Mesothelial cell of epicardium (in vitro differentiated cells): ENCODE measurements around the gene CCDC195. TPM values are rescaled to one million over a fixed set of nuclear protein-coding genes. Genes with fewer than 3 reads are reported as not detected.

Experiments
- DNase-seq, 2 experiments: peaks; one replicate each; pipeline ENCODE4 v3.0.0; 2021; ENCODE audit warnings: low spot score in 2 of 2; ENCODE audit not compliant: unreplicated experiment in 2 of 2
- H3K27ac Mint-ChIP-seq: 2 replicates; pipeline ENCODE4 v1.8.0; 2021; ENCODE audit warnings: mixed read lengths
- H3K27me3 Mint-ChIP-seq: 2 replicates; pipeline ENCODE4 v1.8.0; 2021; ENCODE audit warnings: low read depth, mixed read lengths
- H3K36me3 Mint-ChIP-seq: 2 replicates; pipeline ENCODE4 v1.8.0; 2021; ENCODE audit warnings: mixed read lengths
- H3K4me1 Mint-ChIP-seq: 2 replicates; pipeline ENCODE4 v1.8.0; 2021; ENCODE audit warnings: mixed read lengths
- H3K4me3 Mint-ChIP-seq: 2 replicates; pipeline ENCODE4 v1.8.0; 2021; ENCODE audit warnings: mild to moderate bottlenecking, moderate library complexity, mixed read lengths
- H3K9me3 Mint-ChIP-seq: 2 replicates; pipeline ENCODE4 v1.8.0; 2021; ENCODE audit warnings: mixed read lengths
- CTCF ChIP-seq: fragments of 200-600 bp; sonication (generic); IDR thresholded peaks from one replicate; pipeline ENCODE4 v1.5.0; 2021; ENCODE audit warnings: antibody characterized with exemption; ENCODE audit not compliant: unreplicated experiment
- total RNA-seq: library from RNA; stranded (reverse); gene quantifications from 3 replicates; pipeline ENCODE4 v1.2.1, GENCODE V29; 2021

The CCDC195 gene
- total RNA-seq, 1 donor from 2014 or later, result not detected

DNA sequence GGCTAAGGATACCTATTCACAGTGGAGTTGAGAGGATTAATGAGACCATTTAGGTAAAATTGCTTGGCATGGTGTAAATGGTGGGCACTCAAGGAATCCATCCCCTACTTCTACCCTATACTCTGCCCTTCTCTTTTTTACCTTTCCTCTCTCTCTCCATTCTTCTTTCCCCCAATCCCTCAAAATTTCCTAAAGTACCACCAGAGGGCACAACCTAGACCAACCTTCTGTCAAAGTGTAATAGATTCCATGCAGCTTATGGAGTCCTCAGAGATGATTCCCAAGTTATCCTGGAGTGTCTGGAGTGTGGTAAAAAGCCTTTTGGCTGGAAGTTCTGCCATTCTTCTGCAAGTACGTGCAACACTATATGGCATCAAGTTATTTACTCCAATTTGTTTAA lies 33.0 kb upstream of the CCDC195 start:
- TF ChIP-seq CTCF, result no peak

DNA sequence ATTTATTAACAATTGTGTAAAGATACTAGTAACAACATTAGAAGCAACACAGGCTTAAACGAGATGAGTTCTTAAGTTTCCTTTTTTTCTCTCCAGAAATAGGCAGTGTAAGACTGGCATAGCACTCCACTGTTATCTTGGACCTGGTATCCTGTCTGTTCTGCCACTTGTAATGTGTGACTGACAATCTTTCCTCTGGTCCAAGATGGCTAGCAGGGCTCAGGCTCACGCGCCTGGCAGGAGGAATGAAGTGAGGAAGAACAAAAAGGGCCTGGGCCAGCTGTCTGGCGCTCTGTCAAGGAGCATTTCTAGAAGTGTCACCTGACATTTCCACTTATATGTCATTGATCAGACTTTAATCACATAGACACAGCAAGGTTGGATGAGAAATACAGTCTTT lies 31.6 kb upstream of the CCDC195 start:
- no peak for TF ChIP-seq CTCF
- no peak overlapping the region for H3K27ac Mint-ChIP-seq

More for the DNA sequence above, 33.0 kb upstream of the CCDC195 start:
- H3K27me3 Mint-ChIP-seq, result peaks cover 2% of the 10 kb centered on the region
- H3K27ac Mint-ChIP-seq, result no peak overlapping the region
- no peaks in the 10 kb centered on the region for H3K4me1 Mint-ChIP-seq
- H3K9me3 Mint-ChIP-seq, result peaks cover 3% of the 10 kb centered on the region
- H3K4me3 Mint-ChIP-seq, result no peak overlapping the region
- H3K36me3 Mint-ChIP-seq, result no peaks in the 10 kb centered on the region
- no peak for DNase-seq

DNA sequence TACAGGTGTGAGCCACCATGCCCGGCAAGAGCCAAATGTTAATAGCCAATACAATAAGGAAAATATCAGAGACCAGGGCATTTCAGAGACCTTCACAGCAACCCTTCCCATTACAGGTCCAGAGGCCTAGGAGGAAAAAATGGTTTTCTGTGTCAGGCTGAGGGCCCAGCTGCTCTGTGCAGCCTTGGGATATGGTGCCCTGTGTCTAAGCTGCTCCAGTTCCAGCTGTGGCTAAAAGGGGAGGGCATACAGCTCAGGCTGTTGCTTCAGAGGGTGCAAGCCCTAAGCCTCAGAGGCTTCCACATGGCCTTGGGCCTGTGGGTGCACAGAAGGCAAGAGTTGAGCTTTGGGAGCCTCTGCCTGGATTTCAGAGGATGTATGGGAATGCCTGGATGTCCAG lies 20.1 kb upstream of the CCDC195 start:
- peaks cover 40% of the 10 kb centered on the region for H3K9me3 Mint-ChIP-seq
- no peaks in the 10 kb centered on the region for H3K27me3 Mint-ChIP-seq
- no peaks in the 10 kb centered on the region for H3K4me1 Mint-ChIP-seq
- H3K36me3 Mint-ChIP-seq, result peaks cover 6% of the 10 kb centered on the region
- no peak overlapping the region for H3K4me3 Mint-ChIP-seq
- DNase-seq, result no peak
- no peak overlapping the region for H3K27ac Mint-ChIP-seq
- TF ChIP-seq CTCF, result no peak

More for the DNA sequence above, 31.6 kb upstream of the CCDC195 start:
- DNase-seq, result no peak
- Mint-ChIP-seq H3K27me3 (peaks cover 2% of the 10 kb centered on the region), H3K4me1 (no peaks in the 10 kb centered on the region), H3K36me3 (no peaks in the 10 kb centered on the region), H3K4me3 (no peak overlapping the region), H3K9me3 (peaks cover under 1% of the 10 kb centered on the region)

GRCh38 chr2:224734949-224735348 lies 18.8 kb upstream of the CCDC195 start:
- no peak for DNase-seq
- Mint-ChIP-seq H3K27ac (no peak overlapping the region), H3K27me3 (no peaks in the 10 kb centered on the region), H3K9me3 (peaks cover 38% of the 10 kb centered on the region), H3K36me3 (peaks cover 6% of the 10 kb centered on the region), H3K4me3 (no peak overlapping the region), H3K4me1 (no peaks in the 10 kb centered on the region)
- TF ChIP-seq CTCF, result no peak

GRCh38 chr2:224731665-224732064 lies 15.5 kb upstream of the CCDC195 start:
- no peaks in the 10 kb centered on the region for H3K4me1 Mint-ChIP-seq
- no peak for DNase-seq
- no peak overlapping the region for H3K27ac Mint-ChIP-seq
- H3K36me3 Mint-ChIP-seq, result peaks cover 2% of the 10 kb centered on the region
- H3K27me3 Mint-ChIP-seq, result no peaks in the 10 kb centered on the region
- H3K4me3 Mint-ChIP-seq, result no peak overlapping the region
- no peak for TF ChIP-seq CTCF
- peaks cover 36% of the 10 kb centered on the region for H3K9me3 Mint-ChIP-seq

DNA sequence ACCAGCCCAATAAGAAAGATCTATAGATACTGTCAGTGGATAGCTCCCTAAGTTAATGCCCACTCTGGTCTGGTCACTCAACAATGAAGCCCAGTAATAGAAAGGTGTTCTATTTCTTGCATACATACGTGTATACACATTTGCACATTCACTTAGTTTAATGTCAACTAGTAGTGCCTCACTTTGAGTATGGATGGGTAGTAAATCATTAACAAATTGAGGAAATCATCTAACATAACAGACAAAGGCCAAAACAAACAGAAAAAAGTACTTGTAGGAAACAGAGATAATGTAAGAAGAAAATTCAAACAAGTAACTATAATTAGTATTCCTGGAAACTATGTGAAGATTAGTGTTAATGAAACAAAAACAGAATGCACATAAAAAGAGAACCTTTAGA lies 13.3 kb upstream of the CCDC195 start:
- Mint-ChIP-seq H3K27ac (no peak overlapping the region), H3K4me3 (no peak overlapping the region), H3K4me1 (no peaks in the 10 kb centered on the region), H3K36me3 (no peaks in the 10 kb centered on the region), H3K9me3 (peaks cover 31% of the 10 kb centered on the region), H3K27me3 (no peaks in the 10 kb centered on the region)
- TF ChIP-seq CTCF, result no peak
- no peak for DNase-seq
